GM10847 (cell line): ENCODE results near the gene HIGD2A.

Source experiments
- POLR2A ChIP-seq: IDR thresholded peaks from 2 replicates; pipeline ENCODE4 v1.6.1; 2011; ENCODE audit not compliant: insufficient read length; ENCODE audit errors: extremely low read depth

HIGD2A gene

DNA sequence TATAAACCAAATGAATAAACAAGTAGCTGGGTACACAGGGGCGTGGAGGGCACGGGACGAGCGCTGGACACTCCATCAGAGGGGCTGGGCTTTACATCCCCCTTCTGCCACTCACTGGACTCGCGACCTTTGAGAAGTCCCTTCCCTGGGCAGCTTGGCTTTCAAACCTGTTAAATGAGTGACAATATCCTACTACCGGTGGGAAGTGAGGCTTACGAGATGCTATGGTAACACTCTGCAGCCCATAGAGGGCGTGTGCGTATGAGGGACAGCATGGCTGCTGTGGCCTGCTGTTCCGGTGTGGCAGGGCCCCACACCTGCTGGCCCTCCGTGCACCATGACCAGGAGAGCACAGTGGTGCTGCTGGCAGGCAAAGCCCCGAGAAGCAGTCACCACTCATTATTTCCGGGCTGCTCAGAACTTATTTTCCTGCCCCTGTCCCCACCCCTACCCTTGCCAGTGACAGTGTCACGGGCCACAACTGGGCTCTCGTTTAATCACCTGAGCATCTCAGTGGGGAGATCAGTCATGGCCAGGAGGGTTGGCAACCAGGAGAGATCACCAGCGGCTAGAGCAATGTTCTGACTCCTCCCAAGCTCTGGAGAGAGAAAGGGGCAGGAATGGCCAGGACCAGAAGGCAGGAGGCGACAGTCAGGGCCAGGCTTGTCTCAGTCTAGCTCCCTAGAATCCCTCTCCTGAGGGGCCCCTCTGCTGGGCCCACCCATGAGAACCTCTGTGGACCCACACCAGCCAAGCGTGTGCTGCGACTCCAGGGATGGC is 17.3 kb downstream of the HIGD2A start:
- TF ChIP-seq POLR2A = no peak

DNA sequence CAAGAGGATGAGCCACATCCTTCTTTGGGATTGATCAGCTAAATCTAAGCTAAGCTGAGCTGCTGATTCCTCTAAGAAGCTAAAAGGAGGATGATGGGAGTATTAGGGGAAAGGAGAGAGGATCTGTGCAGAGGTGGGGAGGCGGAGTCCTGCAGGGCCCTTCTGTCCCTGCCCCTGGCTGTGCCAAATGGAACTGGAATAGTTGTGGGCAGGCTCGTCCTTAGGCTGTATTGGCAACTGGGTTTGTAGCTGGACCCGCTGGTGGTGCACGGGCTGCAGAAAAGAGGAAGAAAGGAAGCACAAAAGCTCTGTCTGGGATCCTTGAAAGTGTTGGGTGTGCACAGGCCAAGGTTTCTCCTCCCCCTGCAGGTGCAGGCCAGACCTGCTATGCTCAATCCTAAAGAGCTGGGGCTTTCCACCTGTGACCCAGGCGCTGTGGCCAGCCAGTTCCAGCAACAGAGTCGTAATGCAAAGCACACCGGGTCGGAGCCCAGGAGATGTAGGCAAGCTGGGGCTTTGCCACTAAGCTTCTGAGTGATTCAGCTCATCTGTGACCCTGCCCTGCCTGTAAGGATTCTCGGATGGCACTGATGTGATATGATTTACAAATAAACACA is 18.0 kb downstream of the HIGD2A start:
- TF ChIP-seq POLR2A = no peak

- no peak for TF ChIP-seq POLR2A
Measured at GRCh38 chr5:176407456-176408251, 19.1 kb downstream of the HIGD2A start.

DNA sequence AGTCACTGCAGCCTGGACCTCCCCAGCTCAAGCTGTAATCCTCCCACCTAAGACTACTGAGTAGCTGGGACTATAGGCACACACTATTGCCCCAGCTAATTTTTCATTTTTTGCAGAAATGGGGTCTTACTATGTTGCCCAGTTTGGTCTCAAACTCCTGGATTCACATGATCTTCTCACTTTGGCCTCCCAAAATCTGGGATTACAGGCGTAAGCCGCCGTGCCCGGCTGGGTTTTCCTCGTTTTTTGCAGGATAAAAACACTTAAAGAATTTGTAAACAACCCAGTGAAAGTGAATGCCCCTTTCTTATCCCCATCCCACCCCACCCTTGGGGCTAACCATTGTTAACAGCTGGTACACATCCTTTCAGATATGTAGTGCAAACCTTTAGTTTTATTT is 20.0 kb downstream of the HIGD2A start:
- no peak for TF ChIP-seq POLR2A

GRCh38 chr5:176409765-176410164 is 21.2 kb downstream of the HIGD2A start:
- no peak for TF ChIP-seq POLR2A

DNA sequence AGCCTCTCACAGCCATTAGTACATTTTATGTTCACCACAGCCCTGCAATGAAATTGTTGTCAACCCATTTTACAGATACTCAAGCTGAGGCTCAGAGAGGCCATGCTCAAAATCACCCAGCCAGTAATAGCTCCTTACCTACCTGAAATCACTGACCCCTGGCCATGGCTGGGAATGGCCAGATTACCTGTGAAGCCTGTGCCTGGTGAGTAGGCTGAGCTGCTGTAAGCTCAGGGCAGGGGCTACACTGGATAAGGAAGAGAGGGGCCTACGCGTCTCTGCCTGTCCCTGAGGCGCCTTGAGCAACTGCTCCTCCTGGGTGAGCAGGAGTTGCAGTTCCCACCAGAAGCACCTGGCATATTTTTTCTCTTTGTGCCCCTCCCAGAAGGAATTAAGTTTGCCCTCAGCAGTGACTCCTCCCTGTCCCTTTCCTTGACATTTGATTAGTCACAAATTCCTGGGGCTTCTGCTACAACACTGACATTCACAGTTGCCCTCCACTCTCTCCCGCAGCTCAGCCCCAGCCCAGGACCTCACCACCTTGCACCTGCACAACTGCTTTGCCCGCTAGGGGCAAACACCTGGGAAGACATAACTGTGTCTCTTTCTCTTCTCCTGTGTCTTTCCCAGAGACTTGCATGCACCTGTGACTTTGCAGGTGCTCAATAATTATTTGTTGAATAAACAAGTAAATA is 22.1 kb downstream of the HIGD2A start:
- no peak for TF ChIP-seq POLR2A

DNA sequence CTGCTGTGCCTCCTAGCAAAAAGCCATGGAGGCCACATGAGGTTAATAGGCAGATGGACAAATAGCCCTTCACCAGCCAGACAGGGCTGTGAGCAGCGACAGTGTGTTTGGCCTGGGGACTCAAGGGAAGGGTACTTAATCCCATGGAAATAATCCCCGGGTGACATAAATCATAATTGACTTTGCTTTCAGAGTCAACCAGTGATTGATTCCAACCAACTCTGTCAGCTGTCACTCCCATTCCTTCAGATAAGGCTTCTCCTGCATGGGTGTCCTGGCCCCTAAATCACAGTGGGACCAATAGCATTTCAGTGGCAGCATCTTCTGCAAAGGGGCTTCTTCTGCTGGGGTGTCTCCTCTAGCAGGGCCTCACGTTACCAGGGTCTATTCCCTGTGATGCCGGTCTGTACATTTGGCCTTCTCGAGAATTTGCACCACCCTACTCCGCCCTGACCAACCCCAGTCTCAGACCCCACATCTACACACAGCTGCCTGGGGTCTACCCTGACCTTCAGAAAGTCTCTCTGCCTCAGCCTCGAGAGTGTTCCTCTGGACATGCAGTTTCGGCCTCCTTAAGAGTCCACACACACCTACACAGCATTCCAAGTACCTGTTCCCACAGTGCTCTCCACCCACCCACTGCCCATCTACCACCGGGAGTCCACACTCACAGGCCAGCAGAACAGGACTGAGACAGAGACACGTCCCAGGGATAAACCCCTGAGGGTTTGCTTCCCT is 24.1 kb downstream of the HIGD2A start:
- no peak for TF ChIP-seq POLR2A

DNA sequence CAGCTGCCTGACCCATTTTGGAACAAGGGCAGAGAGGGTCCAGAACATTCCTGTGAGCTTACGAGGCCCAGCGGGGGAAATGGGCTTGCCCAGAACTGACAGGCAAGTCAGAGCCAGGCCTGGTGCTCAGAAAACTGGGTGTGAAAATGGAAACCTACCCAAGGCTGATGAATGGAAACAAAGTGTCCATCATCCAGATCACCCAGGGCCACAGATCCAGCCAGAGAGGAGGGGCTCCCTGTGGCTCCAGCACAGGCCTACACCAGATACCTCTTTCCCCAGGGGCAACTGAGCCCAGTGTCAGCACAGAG is 24.7 kb downstream of the HIGD2A start:
- TF ChIP-seq POLR2A = no peak

GRCh38 chr5:176413709-176414191 is 25.2 kb downstream of the HIGD2A start:
- no peak for TF ChIP-seq POLR2A

GRCh38 chr5:176414704-176415103 is 26.2 kb downstream of the HIGD2A start:
- TF ChIP-seq POLR2A = no peak

GRCh38 chr5:176415240-176415951 is 26.8 kb downstream of the HIGD2A start:
- no peak for TF ChIP-seq POLR2A

DNA sequence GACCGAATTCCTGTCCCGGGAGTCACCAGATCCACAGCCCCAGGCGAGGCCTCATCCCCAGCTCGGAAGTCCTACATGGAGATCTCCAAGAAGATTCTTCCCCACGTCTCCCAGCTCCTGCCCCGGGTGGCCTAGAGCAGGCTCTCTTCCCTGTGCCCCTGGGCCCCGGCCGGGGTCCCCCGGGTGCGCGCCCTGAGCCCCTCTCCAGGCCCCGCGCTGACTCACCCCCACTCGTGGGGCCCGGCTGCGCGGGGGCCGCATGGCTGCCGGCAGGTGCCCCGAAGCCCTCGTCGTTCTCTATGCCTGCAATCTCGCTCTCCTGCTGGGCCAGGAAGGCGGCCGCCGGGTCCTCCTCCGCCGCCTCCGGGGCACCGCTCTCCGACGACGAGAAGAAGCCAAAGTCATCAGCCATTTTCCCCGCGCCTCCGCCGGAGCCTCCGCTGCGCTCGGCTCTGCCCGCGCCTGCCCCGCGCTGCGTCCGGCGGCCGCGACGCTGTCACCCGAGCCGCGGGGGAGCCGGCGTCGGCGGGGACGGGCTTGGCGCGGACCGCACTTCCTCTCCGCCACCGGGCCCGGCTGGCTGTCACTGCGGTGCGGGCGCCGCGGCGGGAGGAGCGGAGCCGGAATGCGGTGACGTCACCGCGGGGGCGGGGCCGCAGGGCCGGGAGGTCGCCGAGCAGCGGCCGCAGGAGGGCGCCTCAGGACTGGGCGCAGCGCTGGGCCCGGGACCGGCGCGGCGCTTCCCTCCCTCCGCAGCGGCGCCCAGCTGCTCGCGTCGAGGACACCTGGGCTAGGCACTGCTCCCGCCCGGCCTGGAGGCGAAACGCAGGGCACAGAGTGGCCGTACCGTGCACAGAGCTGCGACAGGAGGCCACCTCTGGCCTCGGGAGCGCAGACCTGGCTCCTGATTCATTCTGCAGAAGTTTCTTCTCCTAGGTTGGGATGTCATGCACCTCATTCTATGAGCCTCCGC is 27.7 kb downstream of the HIGD2A start, which contains the start of gene CLTB:
Gene CLTB, minus strand, starts transcription at position 588 of the 973 bp plus-strand sequence. Its CDS starts 176 bp downstream, at position 412.
- TF ChIP-seq POLR2A = peak; percentile 64

DNA sequence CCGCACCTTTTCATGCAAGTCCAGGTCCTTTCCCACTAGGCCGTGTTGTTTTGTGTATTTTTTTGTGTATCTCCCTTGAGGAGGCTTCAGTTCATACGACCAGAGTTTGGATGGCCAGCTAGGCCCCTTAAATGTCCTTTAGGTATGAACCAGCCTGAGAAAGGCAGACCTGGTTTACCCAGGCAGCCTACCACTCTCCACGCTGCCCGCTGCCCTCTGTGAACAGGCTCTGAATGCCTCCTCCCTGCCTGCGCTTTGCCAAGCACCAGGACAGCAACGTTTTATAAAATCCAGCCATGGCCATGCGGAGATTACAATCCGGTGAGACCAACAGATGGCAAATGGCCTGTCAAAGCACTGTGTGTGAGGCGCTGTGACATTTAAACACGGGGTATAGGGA is 28.4 kb downstream of the HIGD2A start:
- TF ChIP-seq POLR2A = no peak

DNA sequence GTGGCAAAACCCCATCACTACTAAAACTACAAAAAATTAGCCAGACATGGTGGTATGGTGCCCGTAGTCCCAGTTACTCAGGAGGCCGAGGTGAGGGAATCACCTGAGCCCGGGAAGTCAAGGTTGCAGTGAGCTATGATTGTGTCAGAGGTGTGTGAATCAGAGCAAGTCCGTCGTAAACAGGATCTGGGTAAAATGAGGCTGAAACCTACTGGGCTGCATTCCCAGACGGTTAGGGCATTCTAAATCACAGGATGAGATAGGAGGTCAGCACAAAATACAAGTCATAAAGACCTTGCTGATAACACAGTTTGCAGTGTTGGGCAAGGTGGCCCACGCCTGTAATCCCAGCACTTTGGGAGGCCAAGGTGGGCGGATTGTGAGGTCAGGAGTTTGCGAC is 29.7 kb downstream of the HIGD2A start:
- no peak for TF ChIP-seq POLR2A
